ENCODE data around the gene ALG3. TPM values are rescaled to one million over a fixed set of nuclear protein-coding genes. Genes with fewer than 3 reads are reported as not detected.

ALG3 gene
- 54.1 and 62.2 TPM in 2 replicates for total RNA-seq (2021)
- long read RNA-seq, transcript ALG3-205 (9 exons, 1,533 nt): minor isoform, 7 of 212 reads
- long read RNA-seq, transcript ALG3-201 (9 exons, 1,528 nt): major isoform, 119 of 212 reads
- long read RNA-seq, partial matches to known transcripts: 3 of 212 reads
- long read RNA-seq, other reads (novel, unspliced or antisense): 79 of 212 reads

- Histone ChIP-seq H3K23me2 (ENCODE audit: insufficient read length, low read depth, low read length, poor library complexity, severe bottlenecking) (peaks cover 5% of the 10 kb centered on the region), H2AFZ (ENCODE audit: low read length) (peak within 1 kb of the TSS; percentile 33), H3K18ac (ENCODE audit: insufficient read length, low read depth, low read length) (peak within 1 kb of the TSS; percentile 37), H2BK5ac (ENCODE audit: insufficient read length, low read length) (peak within 1 kb of the TSS; percentile 20), H4K91ac (ENCODE audit: insufficient read length, low read depth, low read length) (no peak within 1 kb of the TSS), H2AK5ac (ENCODE audit: insufficient read length, low read length) (no peak within 1 kb of the TSS), H4K8ac (replicated peaks; ENCODE audit: insufficient read length, low read depth, low read length) (peak within 1 kb of the TSS; percentile 22), H3K9me3 (ENCODE audit: control insufficient read depth, low read depth, low read length) (no peaks in the 10 kb centered on the region), H3K4me1 (ENCODE audit: insufficient read depth, low read length) (no peaks in the 10 kb centered on the region), H3K9ac (ENCODE audit: extremely low read depth, insufficient read length, low read length) (peak within 1 kb of the TSS; percentile 88), H3K56ac (ENCODE audit: insufficient read length, low read depth, low read length) (no peak within 1 kb of the TSS), H3K4ac (ENCODE audit: low read depth, low read length) (no peak within 1 kb of the TSS), H2BK120ac (ENCODE audit: low read depth, low read length, poor library complexity, severe bottlenecking) (no peak within 1 kb of the TSS), H3K79me1 (ENCODE audit: insufficient read depth, low read depth, low read length, poor library complexity, severe bottlenecking) (no peaks in the 10 kb centered on the region), H3K79me2 (ENCODE audit: insufficient read depth, low read length) (no peaks in the 10 kb centered on the region), H3K23ac (ENCODE audit: insufficient read length, low read depth, low read length) (no peak within 1 kb of the TSS), H2BK12ac (ENCODE audit: insufficient read length, low read depth, low read length) (no peak within 1 kb of the TSS), H4K5ac (ENCODE audit: insufficient read length, low read depth, low read length) (peak within 1 kb of the TSS; percentile 50), H3K14ac (ENCODE audit: insufficient read depth, low read length) (peak within 1 kb of the TSS; percentile 27; the same call in 1 of the 2 replicates), H3K27ac (ENCODE audit: insufficient read length, low read depth, low read length) (peak within 1 kb of the TSS; percentile 66), H3K4me2 (ENCODE audit: insufficient read depth, insufficient read length, low read length) (peak within 1 kb of the TSS; percentile 91), H4K20me1 (ENCODE audit: control insufficient read depth, insufficient read depth, insufficient read length) (no peaks in the 10 kb centered on the region), H2BK15ac (ENCODE audit: low read depth, low read length) (no peak within 1 kb of the TSS), H3K27me3 (ENCODE audit: insufficient read depth, low read length) (no peaks in the 10 kb centered on the region), H2BK20ac (ENCODE audit: low read depth, low read length, poor library complexity, severe bottlenecking) (no peak within 1 kb of the TSS), H3T11ph (ENCODE audit: low read length) (no peak within 1 kb of the TSS)
- Mint-ChIP-seq H3K36me3 (ENCODE audit: insufficient read depth in 1 of 3, low read depth in 3 of 3) (peaks cover 10 to 23% (median 20%) of the 10 kb centered on the region in 3 experiments; a peak in 6 of 7 replicates), H3K27me3 (ENCODE audit: low read depth) (no peaks in the 10 kb centered on the region), H3K27ac (peak within 1 kb of the TSS; percentile 98 to 100 (median 100)), H3K4me1 (peaks cover 2 to 6% of the 10 kb centered on the region in 2 experiments; a peak in 2 of 4 replicates), H3K9me3 (no peaks in the 10 kb centered on the region; a peak in 1 of 5 replicates), H3K4me3 (peak within 1 kb of the TSS; percentile 82 to 92)
- no peak for TF ChIP-seq CTCF (conservative IDR thresholded peaks at IDR 0.05)
- DNase-seq: peak; percentile 89
- WGBS (ENCODE audit: extremely low coverage, insufficient read length, low lambda C conversion rate): no CpG with 5 or more reads among the region's 49 CpGs
Measured at GRCh38 chr3:184248454-184249411, at the start of gene ALG3. Gene ALG3, minus strand, starts transcription at chr3:184248962. Its CDS starts 22 bp downstream, at chr3:184248940.
